GM12878 (cell line): ENCODE data around the gene STK32A. TPM values are rescaled to one million over a fixed set of nuclear protein-coding genes. Genes with fewer than 3 reads are reported as not detected.

ENCODE experiments used
- ATAC-seq: fragments of 200-7000 bp; cut with Tn5 transposase; 3 replicates; pipeline ENCODE4 v1.9.1; 2020; ENCODE audit warnings: mild to moderate bottlenecking, moderate library complexity
- BruUV-seq: library from RNA; stranded (reverse); fragments of 400-500 nt; replicated peaks from 2 replicates; lab custom pipeline; 2021; lab: Mats Ljungman, UMichigan
- CTCF ChIA-PET: fragments of 300-600 bp; sonication (Branson Sonifier 250); formaldehyde crosslinking; extraction: SDS; loops from one replicate; lab custom pipeline; 2021; ENCODE audit warnings: inconsistent platforms; lab: Yijun Ruan, JAX
- POLR2A ChIA-PET: fragments of 350-600 bp; formaldehyde crosslinking; extraction: SDS; loops from one replicate; lab custom pipeline; 2021; ENCODE audit warnings: inconsistent platforms; lab: Charles Lee
- RAD21 ChIA-PET: fragments of 300-600 bp; sonication (Branson Sonifier 250); formaldehyde crosslinking; loops from one replicate; lab custom pipeline; 2023; ENCODE audit warnings: antibody characterized with exemption; ENCODE audit not compliant: unreplicated experiment; lab: Charles Lee
- SMC1A ChIA-PET: fragments of 300-600 bp; sonication (Branson Sonifier 250); formaldehyde crosslinking; loops from one replicate; lab custom pipeline; 2023; ENCODE audit not compliant: unreplicated experiment, uncharacterized antibody; lab: Charles Lee
- DNase-seq: peaks from one replicate; pipeline ENCODE4 v3.0.0-alpha.2; 2011; ENCODE audit warnings: low read depth, low spot score
- FAIRE-seq: peaks from 3 replicates; lab custom pipeline; 2011; peaks lifted over from hg19 to GRCh38; lab: Jason Lieb, UNC
- H2AFZ ChIP-seq: 2 replicates; pipeline ENCODE4 v1.6.0; 2011; ENCODE audit warnings: low read depth, low read length, control low read depth; ENCODE audit not compliant: control insufficient read depth
- H3K27ac ChIP-seq: 2 replicates; pipeline ENCODE4 v1.5.1; 2011; ENCODE audit warnings: control low read depth; ENCODE audit not compliant: control insufficient read depth, insufficient read depth
- H3K27me3 ChIP-seq, 2 experiments: replicated peaks in 1 of 2; 2 replicates each; pipeline versions ENCODE4 v1.6.0 to v1.6.1; 2011; ENCODE audit warnings: low read length in 1 of 2; ENCODE audit not compliant: control insufficient read depth in 2 of 2, insufficient read depth in 2 of 2
- H3K36me3 ChIP-seq, 2 experiments: 2 replicates each; pipeline ENCODE4 v1.5.1; 2011; ENCODE audit warnings: low read length in 1 of 2; ENCODE audit not compliant: control insufficient read depth in 2 of 2, insufficient read depth in 2 of 2
- H3K4me1 ChIP-seq: 2 replicates; pipeline ENCODE4 v1.6.1; 2011; ENCODE audit warnings: mild to moderate bottlenecking, low read length, moderate library complexity, mixed read lengths; ENCODE audit not compliant: control insufficient read depth, insufficient read depth
- H3K4me2 ChIP-seq: 2 replicates; pipeline ENCODE4 v1.6.0; 2011; ENCODE audit warnings: control low read depth; ENCODE audit not compliant: control insufficient read depth, insufficient read depth
- H3K4me3 ChIP-seq: fragments of 200-600 bp; sonication (generic); 2 replicates; pipeline ENCODE4 v1.5.1; 2016
- H3K79me2 ChIP-seq: 2 replicates; pipeline ENCODE4 v1.6.0; 2011; ENCODE audit warnings: low read length; ENCODE audit not compliant: control insufficient read depth, insufficient read depth
- H3K9ac ChIP-seq: 2 replicates; pipeline ENCODE4 v1.8.0; 2011; ENCODE audit warnings: low read length, control low read depth, mixed read lengths; ENCODE audit not compliant: control insufficient read depth, insufficient read depth
- H3K9me3 ChIP-seq: replicated peaks from 3 replicates; pipeline ENCODE4 v1.5.1; 2011; ENCODE audit warnings: mild to moderate bottlenecking, low read length; ENCODE audit not compliant: control insufficient read depth, insufficient read depth
- H4K20me1 ChIP-seq: 2 replicates; pipeline ENCODE4 v1.6.0; 2011; ENCODE audit not compliant: control insufficient read depth, insufficient read depth
- ATF3 ChIP-seq: IDR thresholded peaks from 2 replicates; pipeline ENCODE4 v1.6.1; 2011; ENCODE audit warnings: low read depth, mild to moderate bottlenecking, low read length, moderate library complexity, borderline replicate concordance; ENCODE audit errors: extremely low read depth
- GABPA ChIP-seq: IDR thresholded peaks from 2 replicates; pipeline ENCODE4 v1.6.1; 2014; ENCODE audit warnings: antibody characterized with exemption, low read depth, mild to moderate bottlenecking, inconsistent platforms
- GATAD2B ChIP-seq: fragments of 450-650 bp; conservative IDR thresholded peaks from 2 replicates; pipeline ENCODE4 v1.6.1; 2017; ENCODE audit warnings: low read depth, mild to moderate bottlenecking, moderate library complexity
- LARP7 ChIP-seq: fragments of 450-650 bp; IDR thresholded peaks from 2 replicates; pipeline ENCODE4 v1.6.1; 2017; ENCODE audit warnings: mild to moderate bottlenecking
- MEF2A ChIP-seq: IDR thresholded peaks from 2 replicates; pipeline ENCODE4 v1.6.1; 2011; ENCODE audit warnings: low read depth, mild to moderate bottlenecking, low read length, moderate library complexity; ENCODE audit not compliant: insufficient read depth
- MXI1 ChIP-seq: fragments of 150-350 bp; IDR thresholded peaks from 2 replicates; pipeline ENCODE4 v1.6.1; 2011; ENCODE audit warnings: low read depth, mild to moderate bottlenecking, inconsistent platforms, low read length, improper control_type of control experiment
- RB1 ChIP-seq: fragments of 450-650 bp; formaldehyde crosslinking; IDR thresholded peaks from 2 replicates; pipeline ENCODE4 v1.6.1; 2017; ENCODE audit warnings: mild to moderate bottlenecking, borderline replicate concordance
- RCOR1 ChIP-seq: conservative IDR thresholded peaks from 2 replicates; pipeline ENCODE4 v1.6.1; 2012; ENCODE audit warnings: low read depth, low read length, improper control_type of control experiment
- SMAD1 ChIP-seq: fragments of 450-650 bp; IDR thresholded peaks from 2 replicates; pipeline ENCODE4 v1.6.1; 2018; ENCODE audit warnings: mild to moderate bottlenecking, low read depth; ENCODE audit not compliant: partially characterized antibody
- SMAD5 ChIP-seq: IDR thresholded peaks from 2 replicates; pipeline ENCODE4 v1.6.1; 2016; ENCODE audit warnings: antibody characterized with exemption, low read depth
- TAF1 ChIP-seq: IDR thresholded peaks from 2 replicates; pipeline ENCODE4 v1.6.1; 2011; ENCODE audit warnings: mild to moderate bottlenecking, low read depth, low read length, borderline replicate concordance
- TCF3 ChIP-seq: IDR thresholded peaks from 2 replicates; pipeline ENCODE4 v1.6.1; 2012; ENCODE audit warnings: low read depth, mild to moderate bottlenecking, low read length, borderline replicate concordance; ENCODE audit not compliant: insufficient read depth
- ZNF622 ChIP-seq: fragments of 450-650 bp; IDR thresholded peaks from 2 replicates; pipeline ENCODE4 v1.6.1; 2017; ENCODE audit warnings: mild to moderate bottlenecking, inconsistent platforms
- WGBS: methylation state at CpG from one replicate; pipeline ENCODE4 v1.1.6; 2016; ENCODE audit warnings: low lambda C conversion rate; ENCODE audit not compliant: insufficient replicate concordance, insufficient coverage; ENCODE audit errors: missing lambda C conversion rate; 5-methylcytosine and 5-hydroxymethylcytosine counted together
- in situ Hi-C: fragments of 300-500 bp; cut with MboI; formaldehyde crosslinking; loops from 9 replicates; pipeline ENCODE4 v1.14.3; 2018; ENCODE audit warnings: mixed read lengths
- intact Hi-C: fragments of 100-400 bp; cut with micrococcal nuclease; formaldehyde crosslinking; loops from one replicate; pipeline ENCODE4 v1.14.2; 2022; ENCODE audit not compliant: unreplicated experiment
- polyA plus RNA-seq, 11 experiments: library from polyadenylated mRNA; depleted of rRNA in 4 of 11; unstranded in 6 of 11; stranded (reverse) in 5 of 11; fragments of >200 nt; fragmentation: Nextera tagmentation in 4 of 11; fragmentation: Illumina TruSeq in 1 of 11; extraction: Ambion mirVana in 4 of 11; extraction: Trizol in 1 of 11; gene quantifications; 1 replicate in 1 of 11; 2 replicates in 10 of 11; pipeline versions ENCODE4 v1.2.1 to v1.2.3, GENCODE V29; 2011 to 2016; ENCODE audit warnings: inconsistent platforms in 2 of 11, missing spikeins in 2 of 11, low read depth in 1 of 11
- total RNA-seq, 4 experiments: library from RNA; depleted of rRNA in 3 of 4; stranded (reverse); fragments of >200 nt in 3 of 4; fragmentation: Illumina TruSeq in 1 of 4; extraction: Trizol in 1 of 4; gene quantifications; 2 replicates each; pipeline versions ENCODE4 v1.2.1 to v1.2.3, GENCODE V29; 2013 to 2021

STK32A gene
- total and polyA plus RNA-seq, 10 of the 15 experiments (the other 5 are each of a cell fraction or from before 2014, with no cell fraction given), result under 0.01 to 0.10 TPM; not detected in 8

- no peak overlapping the region for H2AFZ ChIP-seq
- no peaks in the 10 kb centered on the region for H3K9me3 ChIP-seq
- H3K4me1 ChIP-seq, result no peaks in the 10 kb centered on the region
- no peak; the same call in 2 of the 3 replicates for ATAC-seq
- TF ChIP-seq TAF1 (no peak), ATF3 (no peak)
- TF ChIP-seq, all 136 proteins: peak for 0
- DNase-seq, result no peak
- ChIA-PET CTCF (no interaction called here), RAD21 (no interaction called here), SMC1A (no interaction called here), POLR2A (no interaction called here)
- Histone ChIP-seq H3K27me3 (no peaks in the 10 kb centered on the region; a peak in 2 of 4 replicates), H3K36me3 (no peaks in the 10 kb centered on the region), H3K4me3 (no peak overlapping the region), H3K4me2 (no peak overlapping the region), H3K79me2 (no peaks in the 10 kb centered on the region), H3K27ac (no peak overlapping the region), H4K20me1 (no peaks in the 10 kb centered on the region), H3K9ac (no peak overlapping the region)
- in situ Hi-C loops, result no loop called here
- BruUV-seq, result no TSS peak
- intact Hi-C loops, result no loop called here
- 5% methylated on average over 3 of the region's 3 CpGs for WGBS
- no peak for FAIRE-seq
Observed at GRCh38 chr5:147431586-147431985, 196.8 kb downstream of the STK32A start.

GRCh38 chr5:147432323-147432722, 197.5 kb downstream of the STK32A start:
- Histone ChIP-seq H2AFZ (no peak overlapping the region), H3K27ac (no peak overlapping the region), H3K9me3 (no peaks in the 10 kb centered on the region), H3K36me3 (no peaks in the 10 kb centered on the region), H4K20me1 (no peaks in the 10 kb centered on the region), H3K4me2 (no peak overlapping the region), H3K4me1 (no peaks in the 10 kb centered on the region), H3K9ac (no peak overlapping the region), H3K27me3 (no peaks in the 10 kb centered on the region; a peak in 3 of 4 replicates), H3K79me2 (no peaks in the 10 kb centered on the region), H3K4me3 (no peak overlapping the region)
- intact Hi-C loops (no loop called here), in situ Hi-C loops (no loop called here)
- WGBS, result 33% methylated on average over 4 of the region's 4 CpGs
- ChIA-PET SMC1A (no interaction called here), POLR2A (interaction anchor here (1.0 kb wide), 1 partner anchor 11 kb away, joined by 3 read pairs; no protein-coding TSS in a partner anchor), RAD21 (no interaction called here), CTCF (no interaction called here)
- BruUV-seq, result no TSS peak
- DNase-seq (no peak), ATAC-seq (no peak), FAIRE-seq (no peak)
- TF ChIP-seq GATAD2B (no peak), RCOR1 (no peak), SMAD1 (no peak), GABPA (no peak), MXI1 (no peak), LARP7 (no peak), TCF3 (no peak), SMAD5 (no peak), ZNF622 (no peak), MEF2A (no peak), RB1 (no peak)
